SU-DHL-6 (cell line): ENCODE measurements around the gene OSER1.

Experiments used
- CTCF ChIP-seq: fragments of 200-600 bp; sonication (generic); IDR thresholded peaks from one replicate; pipeline ENCODE4 v1.5.1; 2017; ENCODE audit warnings: antibody characterized with exemption, mild to moderate bottlenecking, low read length, moderate library complexity; ENCODE audit not compliant: insufficient read depth, poor library complexity, severe bottlenecking
- EZH2phosphoT487 ChIP-seq: fragments of 200-600 bp; sonication (generic), shearing (Covaris generic); conservative IDR thresholded peaks from 2 replicates; pipeline ENCODE4 v1.6.1; 2018; ENCODE audit warnings: mild to moderate bottlenecking, antibody characterized with exemption, low read length, moderate library complexity, mixed read lengths

GRCh38 chr20:44200371-44200770 is 10.2 kb downstream of the OSER1 start:
- no peak for TF ChIP-seq CTCF
- no peak for TF ChIP-seq EZH2phosphoT487
